ENCODE data around the gene CPAMD8. TPM values are rescaled to one million over a fixed set of nuclear protein-coding genes. Genes with fewer than 3 reads are reported as not detected.

The CPAMD8 gene
- total and polyA plus RNA-seq, 10 of the 15 experiments (the other 5 are each of a cell fraction or from before 2014, with no cell fraction given): 0.12 to 0.97 (median 0.25) TPM; not detected in 3

DNA sequence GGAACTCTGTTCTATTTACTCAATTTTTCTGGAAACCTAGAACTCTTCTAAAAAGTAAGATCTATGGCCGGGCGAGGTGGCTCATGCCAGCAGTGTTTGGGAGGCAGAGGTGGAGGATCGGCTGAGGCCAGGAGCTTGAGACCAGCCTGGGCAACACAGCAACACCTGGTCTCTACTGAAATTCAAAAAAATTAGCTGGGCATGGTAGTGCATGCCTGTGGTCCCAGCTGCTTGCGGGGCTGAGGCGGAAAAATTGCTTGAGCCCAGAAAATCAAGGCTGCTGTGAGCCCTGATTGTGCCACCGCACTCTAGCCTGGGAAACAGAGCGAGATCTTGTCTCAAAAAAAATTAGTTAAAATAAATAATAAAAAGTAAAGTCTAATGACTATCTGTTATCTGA lies 109.2 kb downstream of the CPAMD8 start (continued):
- TF ChIP-seq, protein P1, sequence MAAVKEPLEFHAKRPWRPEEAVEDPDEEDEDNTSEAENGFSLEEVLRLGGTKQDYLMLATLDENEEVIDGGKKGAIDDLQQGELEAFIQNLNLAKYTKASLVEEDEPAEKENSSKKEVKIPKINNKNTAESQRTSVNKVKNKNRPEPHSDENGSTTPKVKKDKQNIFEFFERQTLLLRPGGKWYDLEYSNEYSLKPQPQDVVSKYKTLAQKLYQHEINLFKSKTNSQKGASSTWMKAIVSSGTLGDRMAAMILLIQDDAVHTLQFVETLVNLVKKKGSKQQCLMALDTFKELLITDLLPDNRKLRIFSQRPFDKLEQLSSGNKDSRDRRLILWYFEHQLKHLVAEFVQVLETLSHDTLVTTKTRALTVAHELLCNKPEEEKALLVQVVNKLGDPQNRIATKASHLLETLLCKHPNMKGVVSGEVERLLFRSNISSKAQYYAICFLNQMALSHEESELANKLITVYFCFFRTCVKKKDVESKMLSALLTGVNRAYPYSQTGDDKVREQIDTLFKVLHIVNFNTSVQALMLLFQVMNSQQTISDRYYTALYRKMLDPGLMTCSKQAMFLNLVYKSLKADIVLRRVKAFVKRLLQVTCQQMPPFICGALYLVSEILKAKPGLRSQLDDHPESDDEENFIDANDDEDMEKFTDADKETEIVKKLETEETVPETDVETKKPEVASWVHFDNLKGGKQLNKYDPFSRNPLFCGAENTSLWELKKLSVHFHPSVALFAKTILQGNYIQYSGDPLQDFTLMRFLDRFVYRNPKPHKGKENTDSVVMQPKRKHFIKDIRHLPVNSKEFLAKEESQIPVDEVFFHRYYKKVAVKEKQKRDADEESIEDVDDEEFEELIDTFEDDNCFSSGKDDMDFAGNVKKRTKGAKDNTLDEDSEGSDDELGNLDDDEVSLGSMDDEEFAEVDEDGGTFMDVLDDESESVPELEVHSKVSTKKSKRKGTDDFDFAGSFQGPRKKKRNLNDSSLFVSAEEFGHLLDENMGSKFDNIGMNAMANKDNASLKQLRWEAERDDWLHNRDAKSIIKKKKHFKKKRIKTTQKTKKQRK (IDR thresholded peaks at IDR 0.05; ENCODE audit: low read depth, low read length): no peak

DNA sequence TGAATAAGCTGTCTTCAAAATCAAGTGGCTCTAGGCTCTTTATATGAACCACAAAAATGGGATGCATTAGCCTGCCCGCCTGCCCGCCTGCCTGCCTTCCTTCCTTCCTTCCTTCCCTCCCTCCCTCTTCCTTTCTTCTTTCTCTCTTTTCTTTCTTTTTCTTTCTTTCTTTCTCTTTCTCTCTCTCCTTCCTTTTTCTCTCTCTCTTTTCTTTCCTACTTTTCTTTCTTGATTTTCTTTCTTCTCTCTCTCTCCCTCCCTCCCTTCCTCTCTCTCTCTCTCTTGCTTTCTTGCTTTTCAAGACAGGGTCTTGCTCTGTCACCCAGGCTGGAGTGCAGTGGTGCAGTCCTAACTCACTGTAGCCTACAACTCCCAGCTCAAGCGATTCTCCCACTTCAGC lies 110.9 kb downstream of the CPAMD8 start:
- H3K27ac ChIP-seq (ENCODE audit: control insufficient read depth, insufficient read depth): no peak overlapping the region
- POLR2A ChIA-PET: no interaction called here
- H3K4me2 ChIP-seq (ENCODE audit: control insufficient read depth, insufficient read depth): no peak overlapping the region
- H3K9me3 ChIP-seq (replicated peaks; ENCODE audit: control insufficient read depth, insufficient read depth, low read length): peaks cover 6% of the 10 kb centered on the region; the same call in 2 of the 3 replicates
- H3K9ac ChIP-seq (ENCODE audit: control insufficient read depth, insufficient read depth, low read length): no peak overlapping the region
- intact Hi-C loops (cut with micrococcal nuclease; ENCODE audit: unreplicated experiment): no loop called here
- in situ Hi-C loops (cut with MboI): no loop called here
- no peaks in the 10 kb centered on the region for H3K27me3 ChIP-seq (replicated peaks in 1 of 2; ENCODE audit: control insufficient read depth in 2 of 2, insufficient read depth in 2 of 2, low read length in 1 of 2)
- no peak for DNase-seq (ENCODE audit: low read depth, low spot score)
- H4K20me1 ChIP-seq (ENCODE audit: control insufficient read depth, insufficient read depth): no peaks in the 10 kb centered on the region
- CTCF ChIA-PET: no interaction called here
- FAIRE-seq: no peak
- no TSS peak for BruUV-seq (replicated peaks)
- H3K79me2 ChIP-seq (ENCODE audit: control insufficient read depth, insufficient read depth, low read length): no peaks in the 10 kb centered on the region
- no peak for TF ChIP-seq NFYA (IDR thresholded peaks at IDR 0.05; ENCODE audit: borderline replicate concordance, low read depth, low read length)
- no peak for TF ChIP-seq BRCA1 (IDR thresholded peaks at IDR 0.05; ENCODE audit: low read depth, low read length)
- TF ChIP-seq, protein P2, sequence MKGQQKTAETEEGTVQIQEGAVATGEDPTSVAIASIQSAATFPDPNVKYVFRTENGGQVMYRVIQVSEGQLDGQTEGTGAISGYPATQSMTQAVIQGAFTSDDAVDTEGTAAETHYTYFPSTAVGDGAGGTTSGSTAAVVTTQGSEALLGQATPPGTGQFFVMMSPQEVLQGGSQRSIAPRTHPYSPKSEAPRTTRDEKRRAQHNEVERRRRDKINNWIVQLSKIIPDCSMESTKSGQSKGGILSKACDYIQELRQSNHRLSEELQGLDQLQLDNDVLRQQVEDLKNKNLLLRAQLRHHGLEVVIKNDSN (IDR thresholded peaks at IDR 0.05; ENCODE audit: borderline replicate concordance, extremely low read length, insufficient read depth, low read depth, low read length): no peak
- no peak for TF ChIP-seq EED (IDR thresholded peaks at IDR 0.05; ENCODE audit: low read depth)
- TF ChIP-seq, protein P3, sequence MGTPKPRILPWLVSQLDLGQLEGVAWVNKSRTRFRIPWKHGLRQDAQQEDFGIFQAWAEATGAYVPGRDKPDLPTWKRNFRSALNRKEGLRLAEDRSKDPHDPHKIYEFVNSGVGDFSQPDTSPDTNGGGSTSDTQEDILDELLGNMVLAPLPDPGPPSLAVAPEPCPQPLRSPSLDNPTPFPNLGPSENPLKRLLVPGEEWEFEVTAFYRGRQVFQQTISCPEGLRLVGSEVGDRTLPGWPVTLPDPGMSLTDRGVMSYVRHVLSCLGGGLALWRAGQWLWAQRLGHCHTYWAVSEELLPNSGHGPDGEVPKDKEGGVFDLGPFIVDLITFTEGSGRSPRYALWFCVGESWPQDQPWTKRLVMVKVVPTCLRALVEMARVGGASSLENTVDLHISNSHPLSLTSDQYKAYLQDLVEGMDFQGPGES (IDR thresholded peaks at IDR 0.05): no peak
- TF ChIP-seq GABPA (IDR thresholded peaks at IDR 0.05; ENCODE audit: low read depth): no peak
- TF ChIP-seq MEF2B (IDR thresholded peaks at IDR 0.05; ENCODE audit: partially characterized antibody, poor library complexity, severe bottlenecking): no peak
- TF ChIP-seq, protein P4, sequence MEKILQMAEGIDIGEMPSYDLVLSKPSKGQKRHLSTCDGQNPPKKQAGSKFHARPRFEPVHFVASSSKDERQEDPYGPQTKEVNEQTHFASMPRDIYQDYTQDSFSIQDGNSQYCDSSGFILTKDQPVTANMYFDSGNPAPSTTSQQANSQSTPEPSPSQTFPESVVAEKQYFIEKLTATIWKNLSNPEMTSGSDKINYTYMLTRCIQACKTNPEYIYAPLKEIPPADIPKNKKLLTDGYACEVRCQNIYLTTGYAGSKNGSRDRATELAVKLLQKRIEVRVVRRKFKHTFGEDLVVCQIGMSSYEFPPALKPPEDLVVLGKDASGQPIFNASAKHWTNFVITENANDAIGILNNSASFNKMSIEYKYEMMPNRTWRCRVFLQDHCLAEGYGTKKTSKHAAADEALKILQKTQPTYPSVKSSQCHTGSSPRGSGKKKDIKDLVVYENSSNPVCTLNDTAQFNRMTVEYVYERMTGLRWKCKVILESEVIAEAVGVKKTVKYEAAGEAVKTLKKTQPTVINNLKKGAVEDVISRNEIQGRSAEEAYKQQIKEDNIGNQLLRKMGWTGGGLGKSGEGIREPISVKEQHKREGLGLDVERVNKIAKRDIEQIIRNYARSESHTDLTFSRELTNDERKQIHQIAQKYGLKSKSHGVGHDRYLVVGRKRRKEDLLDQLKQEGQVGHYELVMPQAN (conservative IDR thresholded peaks at IDR 0.05): no peak
- TF ChIP-seq NR2C2 (IDR thresholded peaks at IDR 0.05; ENCODE audit: borderline replicate concordance, control insufficient read depth, insufficient read length, low read depth): no peak
- RAD21 ChIA-PET (ENCODE audit: unreplicated experiment): no interaction called here
- no peaks in the 10 kb centered on the region for H3K36me3 ChIP-seq (ENCODE audit: control insufficient read depth in 2 of 2, insufficient read depth in 2 of 2, low read length in 1 of 2)
- H3K4me1 ChIP-seq (ENCODE audit: control insufficient read depth, insufficient read depth, low read length): no peaks in the 10 kb centered on the region
- 45% methylated on average over 3 of the region's 3 CpGs for WGBS (ENCODE audit: insufficient coverage, insufficient replicate concordance, low lambda C conversion rate, missing lambda C conversion rate)
- H3K4me3 ChIP-seq: no peak overlapping the region
- H2AFZ ChIP-seq (ENCODE audit: control insufficient read depth, low read depth, low read length): no peak overlapping the region
- no peak for ATAC-seq
- SMC1A ChIA-PET (ENCODE audit: uncharacterized antibody, unreplicated experiment): no interaction called here

Measured in GM12878 (cell line).